ENCODE measurements around the gene REXO1.

Gene REXO1

GRCh38 chr19:1871140-1871597 lies 22.9 kb upstream of the REXO1 start:
- no peak overlapping the region for H3K9ac ChIP-seq
- H3K4me3 ChIP-seq (ENCODE audit: low read depth, low read length): no peak overlapping the region
- H3K4me2 ChIP-seq (ENCODE audit: low read length): no peak overlapping the region
- peaks cover 44% of the 10 kb centered on the region for H3K79me2 ChIP-seq
- no peak for TF ChIP-seq CTCF (IDR thresholded peaks at IDR 0.05)
- H2AFZ ChIP-seq: no peak overlapping the region
- no peaks in the 10 kb centered on the region for H3K36me3 ChIP-seq (ENCODE audit: control insufficient read depth, insufficient read depth, low read length)
- peaks cover 23% of the 10 kb centered on the region for H3K4me1 ChIP-seq
- no peaks in the 10 kb centered on the region for H3K9me3 ChIP-seq (ENCODE audit: control insufficient read depth, low read length)
- H3K27me3 ChIP-seq (ENCODE audit: control insufficient read depth, insufficient read depth, low read length): no peaks in the 10 kb centered on the region
- no peak overlapping the region for H3K27ac ChIP-seq

GRCh38 chr19:1868971-1869370 lies 20.7 kb upstream of the REXO1 start:
- Histone ChIP-seq H3K9ac (no peak overlapping the region), H3K36me3 (ENCODE audit: control insufficient read depth, insufficient read depth, low read length) (no peaks in the 10 kb centered on the region), H3K9me3 (ENCODE audit: control insufficient read depth, low read length) (no peaks in the 10 kb centered on the region), H3K27me3 (ENCODE audit: control insufficient read depth, insufficient read depth, low read length) (no peaks in the 10 kb centered on the region), H3K79me2 (peaks cover 38% of the 10 kb centered on the region), H3K27ac (no peak overlapping the region), H2AFZ (no peak overlapping the region), H3K4me1 (peaks cover 12% of the 10 kb centered on the region), H3K4me3 (ENCODE audit: low read depth, low read length) (no peak overlapping the region), H3K4me2 (ENCODE audit: low read length) (no peak overlapping the region)
- no peak for TF ChIP-seq CTCF (IDR thresholded peaks at IDR 0.05)

DNA sequence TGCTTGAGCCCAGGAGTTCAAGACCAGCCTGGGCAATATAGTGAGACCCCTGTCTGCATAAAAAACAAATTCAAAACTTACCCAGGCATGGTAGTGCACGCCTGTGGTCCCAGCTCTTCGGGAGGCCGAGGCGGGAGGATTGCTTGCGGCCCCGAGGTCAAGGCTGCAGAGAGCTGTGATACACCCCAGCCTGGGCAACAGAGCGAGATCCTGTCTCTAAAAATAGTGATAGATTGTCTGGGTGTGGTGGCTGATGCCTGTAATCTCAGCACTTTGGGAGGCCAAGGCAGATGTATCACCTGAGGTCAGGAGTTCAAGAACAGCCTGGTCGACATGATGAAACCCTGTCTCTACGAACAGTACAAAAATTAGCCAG lies 19.1 kb upstream of the REXO1 start:
- no peak for TF ChIP-seq CTCF (IDR thresholded peaks at IDR 0.05)
- no peaks in the 10 kb centered on the region for H3K27me3 ChIP-seq (ENCODE audit: control insufficient read depth, insufficient read depth, low read length)
- no peak overlapping the region for H3K4me3 ChIP-seq (ENCODE audit: low read depth, low read length)
- H3K27ac ChIP-seq: no peak overlapping the region
- H3K36me3 ChIP-seq (ENCODE audit: control insufficient read depth, insufficient read depth, low read length): no peaks in the 10 kb centered on the region
- no peaks in the 10 kb centered on the region for H3K4me1 ChIP-seq
- H3K79me2 ChIP-seq: peaks cover 29% of the 10 kb centered on the region
- no peak overlapping the region for H3K4me2 ChIP-seq (ENCODE audit: low read length)
- H3K9ac ChIP-seq: no peak overlapping the region
- no peaks in the 10 kb centered on the region for H3K9me3 ChIP-seq (ENCODE audit: control insufficient read depth, low read length)
- H2AFZ ChIP-seq: no peak overlapping the region

GRCh38 chr19:1866693-1867348 lies 18.5 kb upstream of the REXO1 start:
- H3K27ac ChIP-seq: no peak overlapping the region
- no peaks in the 10 kb centered on the region for H3K36me3 ChIP-seq (ENCODE audit: control insufficient read depth, insufficient read depth, low read length)
- H3K4me3 ChIP-seq (ENCODE audit: low read depth, low read length): no peak overlapping the region
- peaks cover 23% of the 10 kb centered on the region for H3K79me2 ChIP-seq
- H3K9ac ChIP-seq: no peak overlapping the region
- no peaks in the 10 kb centered on the region for H3K9me3 ChIP-seq (ENCODE audit: control insufficient read depth, low read length)
- H3K27me3 ChIP-seq (ENCODE audit: control insufficient read depth, insufficient read depth, low read length): no peaks in the 10 kb centered on the region
- H3K4me1 ChIP-seq: no peaks in the 10 kb centered on the region
- H2AFZ ChIP-seq: no peak overlapping the region
- H3K4me2 ChIP-seq (ENCODE audit: low read length): no peak overlapping the region
- TF ChIP-seq CTCF (IDR thresholded peaks at IDR 0.05): no peak
